Measurements from ENCODE around the gene DYRK1B.
"Not testable (repeated sequence)": the region's sequence is repeated elsewhere in the genome, so short reads cannot be mapped to it uniquely, and the experiment has no call there.

Gene DYRK1B

GRCh38 chr19:39817888-39818561, 15.9 kb downstream of the DYRK1B start:
- TF ChIP-seq POLR2A (IDR thresholded peaks at IDR 0.05; ENCODE audit: low read depth, low read length): no peak
- DNase-seq (ENCODE audit: insufficient read length, low spot score) (no peak), FAIRE-seq (no peak)

GRCh38 chr19:39816287-39817048, 17.5 kb downstream of the DYRK1B start:
- DNase-seq (ENCODE audit: insufficient read length, low spot score): no peak
- no peak for TF ChIP-seq POLR2A (IDR thresholded peaks at IDR 0.05; ENCODE audit: low read depth, low read length)
- no peak for FAIRE-seq

GRCh38 chr19:39814595-39814994, 19.4 kb downstream of the DYRK1B start:
- no peak for DNase-seq (ENCODE audit: insufficient read length, low spot score)
- FAIRE-seq: no peak
- no peak for TF ChIP-seq POLR2A (IDR thresholded peaks at IDR 0.05; ENCODE audit: low read depth, low read length)

- not testable (repeated sequence) for FAIRE-seq; DNase-seq (ENCODE audit: insufficient read length, low spot score)
Observed at GRCh38 chr19:39814111-39814510, 19.9 kb downstream of the DYRK1B start.

GRCh38 chr19:39813264-39813993, 20.5 kb downstream of the DYRK1B start:
- FAIRE-seq (no peak), DNase-seq (ENCODE audit: insufficient read length, low spot score) (no peak)
- TF ChIP-seq POLR2A (IDR thresholded peaks at IDR 0.05; ENCODE audit: low read depth, low read length): no peak

GRCh38 chr19:39811064-39811463, 22.9 kb downstream of the DYRK1B start:
- no peak for DNase-seq (ENCODE audit: insufficient read length, low spot score)
- no peak for TF ChIP-seq POLR2A (IDR thresholded peaks at IDR 0.05; ENCODE audit: low read depth, low read length)
- no peak for FAIRE-seq

GRCh38 chr19:39810424-39810823, 23.5 kb downstream of the DYRK1B start:
- DNase-seq (ENCODE audit: insufficient read length, low spot score): no peak
- TF ChIP-seq POLR2A (IDR thresholded peaks at IDR 0.05; ENCODE audit: low read depth, low read length): no peak
- FAIRE-seq: no peak

GRCh38 chr19:39809368-39809767, 24.6 kb downstream of the DYRK1B start:
- no peak for FAIRE-seq
- TF ChIP-seq POLR2A (IDR thresholded peaks at IDR 0.05; ENCODE audit: low read depth, low read length): no peak
- no peak for DNase-seq (ENCODE audit: insufficient read length, low spot score)

GRCh38 chr19:39808688-39809087, 25.3 kb downstream of the DYRK1B start:
- FAIRE-seq; DNase-seq (ENCODE audit: insufficient read length, low spot score): not testable (repeated sequence)

GRCh38 chr19:39807846-39808364, 26.1 kb downstream of the DYRK1B start:
- no peak for TF ChIP-seq POLR2A (IDR thresholded peaks at IDR 0.05; ENCODE audit: low read depth, low read length)
- no peak for FAIRE-seq
- no peak for DNase-seq (ENCODE audit: insufficient read length, low spot score)

- no peak for FAIRE-seq
- no peak for TF ChIP-seq POLR2A (IDR thresholded peaks at IDR 0.05; ENCODE audit: low read depth, low read length)
- DNase-seq (ENCODE audit: insufficient read length, low spot score): no peak
Observed at GRCh38 chr19:39805104-39805503, 28.9 kb downstream of the DYRK1B start.

- no peak for TF ChIP-seq POLR2A (IDR thresholded peaks at IDR 0.05; ENCODE audit: low read depth, low read length)
- DNase-seq (ENCODE audit: insufficient read length, low spot score) (no peak), FAIRE-seq (no peak)
Observed at GRCh38 chr19:39802958-39803357, 31.0 kb downstream of the DYRK1B start.

GRCh38 chr19:39797083-39797482, 36.9 kb downstream of the DYRK1B start:
- DNase-seq (ENCODE audit: insufficient read length, low spot score) (no peak), FAIRE-seq (no peak)
- TF ChIP-seq POLR2A (IDR thresholded peaks at IDR 0.05; ENCODE audit: low read depth, low read length): no peak

GRCh38 chr19:39796000-39796498, 37.9 kb downstream of the DYRK1B start:
- no peak for TF ChIP-seq POLR2A (IDR thresholded peaks at IDR 0.05; ENCODE audit: low read depth, low read length)
- DNase-seq (ENCODE audit: insufficient read length, low spot score): no peak
- FAIRE-seq: no peak
